Parathyroid adenoma (tissue), 2 donors: ENCODE data around the gene NHLH1.
"Not testable (repeated sequence)": the region's sequence is repeated elsewhere in the genome, so short reads cannot be mapped to it uniquely, and the experiment has no call there.

Experiments used
- H2AFZ ChIP-seq: fragments of 300-600 bp; sonication (generic); one replicate; pipeline ENCODE4 v1.7.0; 2017; ENCODE audit warnings: antibody characterized with exemption, mild to moderate bottlenecking
- H3K27ac ChIP-seq: fragments of 300-600 bp; sonication (generic); one replicate; pipeline ENCODE4 v1.7.0; 2017
- H3K27me3 ChIP-seq: fragments of 300-600 bp; sonication (generic); one replicate; pipeline ENCODE4 v1.7.0; 2017; ENCODE audit warnings: low read length; ENCODE audit not compliant: control insufficient read depth, insufficient read depth
- H3K36me3 ChIP-seq: fragments of 300-600 bp; sonication (generic); one replicate; pipeline ENCODE4 v1.7.0; 2017; ENCODE audit warnings: low read length; ENCODE audit not compliant: control insufficient read depth, insufficient read depth
- H3K4me1 ChIP-seq: fragments of 300-600 bp; sonication (generic); one replicate; pipeline ENCODE4 v1.7.0; 2017; ENCODE audit warnings: control low read depth
- H3K4me2 ChIP-seq: fragments of 300-600 bp; sonication (generic); one replicate; pipeline ENCODE4 v1.7.0; 2017; ENCODE audit warnings: low read length
- H3K4me3 ChIP-seq: fragments of 300-600 bp; sonication (generic); one replicate; pipeline ENCODE4 v1.7.0; 2017; ENCODE audit warnings: low read depth, low read length
- H3K79me2 ChIP-seq: fragments of 300-600 bp; sonication (generic); one replicate; pipeline ENCODE4 v1.7.0; 2017; ENCODE audit warnings: control low read depth
- H3K9ac ChIP-seq: fragments of 300-600 bp; sonication (generic); one replicate; pipeline ENCODE4 v1.7.0; 2017; ENCODE audit warnings: mild to moderate bottlenecking
- H3K9me3 ChIP-seq: fragments of 300-600 bp; sonication (generic); one replicate; pipeline ENCODE4 v1.7.0; 2017; ENCODE audit warnings: low read length; ENCODE audit not compliant: control insufficient read depth
- CTCF ChIP-seq: fragments of 300-600 bp; sonication (generic); IDR thresholded peaks from one replicate; pipeline ENCODE4 v1.7.0; 2017; ENCODE audit warnings: antibody characterized with exemption, mild to moderate bottlenecking
- donor health status: primary hyperparathyroidism.

Gene NHLH1

DNA sequence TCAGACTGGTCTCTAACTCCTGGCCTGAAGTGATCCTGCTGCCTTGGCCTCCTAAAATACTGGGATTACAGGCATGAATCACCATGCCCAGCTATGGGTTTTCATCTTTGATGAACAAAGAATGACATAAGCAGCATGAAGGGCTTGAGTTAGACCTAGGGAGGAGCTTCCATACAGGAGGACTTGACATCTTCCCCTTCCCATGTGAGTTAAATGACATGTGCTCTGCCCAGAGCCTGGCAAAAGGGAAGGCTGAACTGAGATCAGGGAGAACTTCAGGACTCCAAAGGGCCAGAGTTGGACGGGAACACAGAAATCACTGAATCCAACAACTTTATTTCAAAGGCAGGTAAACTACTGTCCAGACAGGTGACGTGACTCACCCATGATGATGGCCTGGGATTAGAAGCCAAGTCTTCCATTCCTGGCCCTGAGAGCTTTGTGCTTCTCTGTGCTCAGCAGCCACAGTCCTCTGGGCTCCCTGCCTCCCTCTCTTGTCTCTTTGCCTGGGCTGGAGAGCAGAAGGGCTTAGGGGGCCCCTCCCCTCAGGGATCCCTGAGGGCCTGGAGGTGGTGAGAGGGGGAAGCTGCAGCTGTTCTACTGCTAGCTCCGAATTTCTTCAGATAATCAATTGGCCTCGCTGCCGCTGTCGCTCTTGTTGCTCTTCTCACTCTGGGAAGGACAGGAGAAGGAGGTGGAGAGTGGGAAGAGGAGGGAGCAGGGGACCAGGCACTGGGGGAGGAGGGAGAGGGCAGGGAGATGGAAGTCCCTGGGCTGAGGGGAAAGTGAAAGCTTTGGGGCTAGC is 7.6 kb downstream of the NHLH1 start:
- Histone ChIP-seq H3K27me3 (no peaks in the 10 kb centered on the region), H3K9ac (no peak overlapping the region), H3K79me2 (no peaks in the 10 kb centered on the region), H3K4me1 (no peaks in the 10 kb centered on the region), H3K4me2 (no peak overlapping the region), H3K9me3 (no peaks in the 10 kb centered on the region), H2AFZ (no peak overlapping the region), H3K27ac (no peak overlapping the region), H3K4me3 (no peak overlapping the region), H3K36me3 (no peaks in the 10 kb centered on the region)
- TF ChIP-seq CTCF, result no peak

DNA sequence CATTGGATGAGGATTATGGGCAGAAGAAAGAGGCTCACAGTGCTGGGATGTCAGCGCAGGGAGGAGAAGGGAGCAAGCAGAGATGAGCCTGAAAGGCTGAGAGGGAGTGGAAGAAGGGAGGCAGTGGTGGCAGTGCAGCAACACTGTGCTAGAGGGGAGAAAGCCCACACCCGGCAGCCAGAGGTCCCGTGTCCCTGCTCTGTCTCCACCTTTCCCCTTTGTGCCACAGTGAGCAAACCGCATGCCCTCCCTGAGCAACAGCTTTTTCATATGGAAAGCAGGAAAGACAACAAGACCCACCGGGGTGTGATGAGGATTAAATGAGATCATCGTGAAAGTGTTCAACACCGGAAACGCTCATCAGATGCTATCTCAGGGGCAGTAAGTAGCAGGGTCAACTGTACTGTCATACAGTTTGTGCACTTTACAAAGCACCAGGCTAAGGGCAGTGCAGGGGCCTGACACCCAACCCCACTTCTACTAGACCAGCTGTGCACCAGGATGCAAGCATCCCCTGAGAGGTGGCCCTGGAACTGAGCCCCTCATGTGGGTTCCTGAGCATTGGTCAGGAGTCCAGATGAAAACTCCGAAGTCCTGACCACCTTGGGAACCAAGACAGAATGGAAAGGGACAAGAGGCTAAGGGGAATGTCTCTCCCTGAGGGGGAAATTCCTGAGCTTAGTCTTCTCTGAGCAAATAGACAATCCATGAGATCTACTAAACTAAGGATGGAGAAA is 9.1 kb downstream of the NHLH1 start:
- Histone ChIP-seq H3K9me3 (no peaks in the 10 kb centered on the region), H3K4me3 (no peak overlapping the region), H3K36me3 (no peaks in the 10 kb centered on the region), H3K27ac (no peak overlapping the region), H3K79me2 (no peaks in the 10 kb centered on the region), H3K9ac (no peak overlapping the region), H3K27me3 (no peaks in the 10 kb centered on the region), H3K4me1 (no peaks in the 10 kb centered on the region), H3K4me2 (no peak overlapping the region), H2AFZ (peak overlapping the region; percentile 69)
- TF ChIP-seq CTCF, result no peak

DNA sequence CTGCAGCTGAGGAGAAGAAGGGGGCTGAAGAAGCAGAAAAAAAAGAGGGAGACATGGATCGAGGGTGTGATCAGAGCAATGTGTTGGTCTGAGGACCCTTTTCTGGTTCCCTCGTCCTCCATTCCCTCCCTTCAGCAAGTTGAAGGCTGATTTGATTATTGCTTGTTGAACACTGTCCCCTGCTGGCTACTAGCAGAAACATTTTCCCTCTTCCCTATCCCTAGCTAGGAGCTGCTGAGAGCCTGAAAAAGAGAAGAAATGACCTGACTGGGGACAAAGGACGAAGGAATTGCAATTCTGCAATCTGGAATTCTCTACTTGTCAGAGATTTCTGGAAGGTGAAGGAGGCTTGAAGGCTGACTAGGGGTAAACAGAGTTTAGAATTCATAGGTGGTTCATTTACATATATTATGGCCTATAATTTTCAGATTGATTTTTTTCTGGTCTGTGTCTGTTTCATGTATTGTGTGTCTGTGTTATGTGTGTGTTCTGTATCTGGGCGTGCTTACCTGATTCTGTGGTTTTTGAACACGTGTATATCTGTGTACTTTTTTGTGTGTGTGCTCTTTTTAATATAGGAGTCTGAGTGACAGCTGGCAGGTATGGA is 9.8 kb downstream of the NHLH1 start:
- Histone ChIP-seq H3K9ac (no peak overlapping the region), H3K27ac (no peak overlapping the region), H3K9me3 (no peaks in the 10 kb centered on the region), H3K4me2 (no peak overlapping the region), H3K4me1 (no peaks in the 10 kb centered on the region), H3K27me3 (no peaks in the 10 kb centered on the region), H3K79me2 (no peaks in the 10 kb centered on the region), H3K36me3 (no peaks in the 10 kb centered on the region), H2AFZ (peak overlapping the region; percentile 69), H3K4me3 (no peak overlapping the region)
- peak; percentile 73 for TF ChIP-seq CTCF

DNA sequence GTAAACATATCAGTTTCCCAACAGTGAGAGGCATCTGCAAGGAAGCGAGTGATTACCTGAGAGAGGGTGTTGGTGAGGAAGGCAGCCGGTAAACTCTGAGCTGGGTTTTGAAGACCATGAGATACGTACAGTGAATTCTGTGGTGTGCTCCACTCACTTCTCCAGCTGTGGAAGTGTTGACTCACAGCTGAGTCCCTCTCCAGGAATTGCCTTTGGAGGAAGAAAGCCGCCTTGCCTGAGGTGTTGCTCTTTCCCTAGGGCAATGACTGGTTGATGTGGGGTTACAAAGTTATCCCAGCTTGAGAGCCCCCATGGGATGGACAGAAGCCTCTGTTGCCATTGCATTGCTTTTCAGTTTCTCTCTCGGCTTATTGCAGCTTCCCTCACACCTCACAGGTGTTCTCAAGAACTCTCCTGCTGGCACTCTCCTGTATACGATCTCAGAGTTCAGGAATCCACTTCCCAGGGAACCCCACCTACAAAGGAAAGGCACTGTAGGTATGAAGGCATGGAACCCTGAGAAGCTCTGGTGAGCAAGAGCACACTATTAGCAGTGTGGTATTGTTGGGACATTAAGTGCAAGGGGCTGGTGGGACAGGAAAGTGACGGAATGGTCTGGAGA is 10.8 kb downstream of the NHLH1 start:
- Histone ChIP-seq H3K4me3 (no peak overlapping the region), H3K4me2 (no peak overlapping the region), H3K9me3 (no peaks in the 10 kb centered on the region), H3K27ac (no peak overlapping the region), H3K36me3 (no peaks in the 10 kb centered on the region), H3K27me3 (no peaks in the 10 kb centered on the region), H3K4me1 (no peaks in the 10 kb centered on the region), H3K79me2 (no peaks in the 10 kb centered on the region), H3K9ac (no peak overlapping the region), H2AFZ (no peak overlapping the region)
- no peak for TF ChIP-seq CTCF

DNA sequence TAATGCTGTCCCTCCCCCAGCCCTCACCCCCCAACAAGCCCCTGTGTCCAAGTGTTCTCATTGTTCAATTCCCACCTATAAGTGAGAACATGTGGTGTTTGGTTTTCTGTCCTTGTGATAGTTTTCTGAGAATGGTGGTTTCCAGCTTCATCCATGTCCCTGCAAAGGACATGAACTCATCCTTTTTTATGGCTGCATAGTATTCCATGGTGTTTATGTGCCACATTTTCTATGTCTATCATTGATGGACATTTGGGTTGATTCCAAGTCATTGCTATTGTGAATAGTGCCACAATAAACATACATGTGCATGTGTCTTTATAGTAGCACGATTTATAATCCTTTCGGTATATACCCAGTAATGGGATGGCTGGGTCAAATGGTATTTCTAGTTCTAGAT is 17.9 kb downstream of the NHLH1 start:
- H3K4me1 ChIP-seq, H3K9me3 ChIP-seq, H2AFZ ChIP-seq, H3K36me3 ChIP-seq, H3K4me2 ChIP-seq, H3K9ac ChIP-seq, H3K27me3 ChIP-seq, H3K4me3 ChIP-seq, H3K27ac ChIP-seq, H3K79me2 ChIP-seq: not testable (repeated sequence)

- not testable (repeated sequence) for H3K79me2 ChIP-seq, H2AFZ ChIP-seq, H3K4me2 ChIP-seq, H3K9me3 ChIP-seq, H3K36me3 ChIP-seq, H3K4me1 ChIP-seq, H3K27ac ChIP-seq, H3K27me3 ChIP-seq, H3K4me3 ChIP-seq, H3K9ac ChIP-seq
These were observed 21.5 kb downstream of the NHLH1 start for GRCh38 chr1:160388406-160388805.
